Calu3 (cell line): ENCODE measurements around the gene TCP10L. TPM values are rescaled to one million over a fixed set of nuclear protein-coding genes. Genes with fewer than 3 reads are reported as not detected.
A peak's percentile ranks its signal among the peaks of the same experiment; 100 is the strongest.

Experiments
- BruUV-seq: library from RNA; stranded (reverse); fragments of 400-500 nt; replicated peaks from 2 replicates; lab custom pipeline; 2021; lab: Mats Ljungman, UMichigan
- CTCF ChIA-PET: fragments of 300-600 bp; sonication (Branson Sonifier 250); formaldehyde crosslinking; loops from one replicate; lab custom pipeline; 2022; ENCODE audit warnings: antibody characterized with exemption; lab: Charles Lee
- DNase-seq: peaks from one replicate; pipeline ENCODE4 v3.0.0; 2022
- H3K27ac Mint-ChIP-seq: one replicate; pipeline ENCODE4 v1.8.0; 2022; ENCODE audit warnings: mixed read lengths; ENCODE audit not compliant: unreplicated experiment
- H3K27me3 Mint-ChIP-seq: one replicate; pipeline ENCODE4 v1.8.0; 2022; ENCODE audit warnings: mixed read lengths; ENCODE audit not compliant: unreplicated experiment
- H3K36me3 Mint-ChIP-seq: one replicate; pipeline ENCODE4 v1.8.0; 2022; ENCODE audit warnings: mild to moderate bottlenecking, moderate library complexity, mixed read lengths; ENCODE audit not compliant: insufficient read depth, unreplicated experiment
- H3K4me1 Mint-ChIP-seq: one replicate; pipeline ENCODE4 v1.8.0; 2022; ENCODE audit warnings: mild to moderate bottlenecking, low read depth, mixed read lengths; ENCODE audit not compliant: unreplicated experiment
- H3K4me3 Mint-ChIP-seq: one replicate; pipeline ENCODE4 v1.8.0; 2022; ENCODE audit warnings: mild to moderate bottlenecking, low read depth, moderate library complexity, mixed read lengths; ENCODE audit not compliant: unreplicated experiment
- H3K9me3 Mint-ChIP-seq: one replicate; pipeline ENCODE4 v1.8.0; 2022; ENCODE audit warnings: low read depth, mixed read lengths; ENCODE audit not compliant: unreplicated experiment
- intact Hi-C: fragments of 100-400 bp; cut with micrococcal nuclease; formaldehyde crosslinking; loops from one replicate; pipeline ENCODE4 v1.10.0; 2022; ENCODE audit not compliant: unreplicated experiment
- total RNA-seq: library from RNA; stranded (reverse); gene quantifications from 2 replicates; pipeline ENCODE4 v1.2.3, GENCODE V29; 2022
- TF ChIP-seq, protein P1 (sequence below): fragments of 200-600 bp; IDR thresholded peaks from one replicate; pipeline ENCODE4 v1.8.0; 2022; ENCODE audit warnings: antibody characterized with exemption; ENCODE audit not compliant: unreplicated experiment

The TCP10L gene
- total RNA-seq, 1 experiment from 2014 or later, result not detected

DNA sequence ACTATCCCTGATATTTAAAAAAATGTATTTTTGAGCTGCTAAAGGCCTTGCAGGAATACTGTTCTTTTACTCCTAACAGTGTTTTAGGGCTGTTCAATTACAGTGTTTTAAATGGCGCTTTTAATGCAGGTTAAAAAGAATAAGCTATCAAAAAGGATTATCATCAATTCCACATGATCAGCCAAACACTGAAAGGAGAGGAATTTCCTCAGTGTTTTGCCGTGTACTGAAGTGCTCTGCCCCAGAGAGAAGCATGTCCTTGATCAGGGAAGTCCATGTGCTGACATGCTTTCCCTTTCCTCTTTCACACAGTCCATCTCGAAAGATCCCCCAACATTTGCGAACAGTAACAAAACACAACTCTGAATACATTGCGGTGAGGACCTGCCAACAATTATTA is 23.5 kb upstream of the TCP10L start:
- DNase-seq, result no peak
- H3K4me3 Mint-ChIP-seq, result no peak overlapping the region
- CTCF ChIA-PET, result interaction anchor here (0.7 kb wide), 1 partner anchor 27 kb away, joined by 3 read pairs; no protein-coding TSS in a partner anchor
- H3K36me3 Mint-ChIP-seq, result peaks cover 37% of the 10 kb centered on the region
- no peaks in the 10 kb centered on the region for H3K9me3 Mint-ChIP-seq
- BruUV-seq, result no TSS peak
- H3K4me1 Mint-ChIP-seq, result no peaks in the 10 kb centered on the region
- no peaks in the 10 kb centered on the region for H3K27me3 Mint-ChIP-seq
- intact Hi-C loops, result no loop called here
- no peak overlapping the region for H3K27ac Mint-ChIP-seq
- TF ChIP-seq, protein P1, sequence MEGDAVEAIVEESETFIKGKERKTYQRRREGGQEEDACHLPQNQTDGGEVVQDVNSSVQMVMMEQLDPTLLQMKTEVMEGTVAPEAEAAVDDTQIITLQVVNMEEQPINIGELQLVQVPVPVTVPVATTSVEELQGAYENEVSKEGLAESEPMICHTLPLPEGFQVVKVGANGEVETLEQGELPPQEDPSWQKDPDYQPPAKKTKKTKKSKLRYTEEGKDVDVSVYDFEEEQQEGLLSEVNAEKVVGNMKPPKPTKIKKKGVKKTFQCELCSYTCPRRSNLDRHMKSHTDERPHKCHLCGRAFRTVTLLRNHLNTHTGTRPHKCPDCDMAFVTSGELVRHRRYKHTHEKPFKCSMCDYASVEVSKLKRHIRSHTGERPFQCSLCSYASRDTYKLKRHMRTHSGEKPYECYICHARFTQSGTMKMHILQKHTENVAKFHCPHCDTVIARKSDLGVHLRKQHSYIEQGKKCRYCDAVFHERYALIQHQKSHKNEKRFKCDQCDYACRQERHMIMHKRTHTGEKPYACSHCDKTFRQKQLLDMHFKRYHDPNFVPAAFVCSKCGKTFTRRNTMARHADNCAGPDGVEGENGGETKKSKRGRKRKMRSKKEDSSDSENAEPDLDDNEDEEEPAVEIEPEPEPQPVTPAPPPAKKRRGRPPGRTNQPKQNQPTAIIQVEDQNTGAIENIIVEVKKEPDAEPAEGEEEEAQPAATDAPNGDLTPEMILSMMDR, result no peak

GRCh38 chr21:32605469-32605868 is 20.1 kb upstream of the TCP10L start:
- DNase-seq, result no peak
- Mint-ChIP-seq H3K36me3 (peaks cover 21% of the 10 kb centered on the region), H3K27me3 (no peaks in the 10 kb centered on the region), H3K4me1 (no peaks in the 10 kb centered on the region), H3K9me3 (no peaks in the 10 kb centered on the region), H3K4me3 (no peak overlapping the region), H3K27ac (no peak overlapping the region)
- intact Hi-C loops, result no loop called here
- no TSS peak for BruUV-seq
- CTCF ChIA-PET, result interaction anchor here (0.6 kb wide), 1 partner anchor 498 kb away, joined by 3 read pairs; no protein-coding TSS in a partner anchor
- TF ChIP-seq, protein P1, result no peak

DNA sequence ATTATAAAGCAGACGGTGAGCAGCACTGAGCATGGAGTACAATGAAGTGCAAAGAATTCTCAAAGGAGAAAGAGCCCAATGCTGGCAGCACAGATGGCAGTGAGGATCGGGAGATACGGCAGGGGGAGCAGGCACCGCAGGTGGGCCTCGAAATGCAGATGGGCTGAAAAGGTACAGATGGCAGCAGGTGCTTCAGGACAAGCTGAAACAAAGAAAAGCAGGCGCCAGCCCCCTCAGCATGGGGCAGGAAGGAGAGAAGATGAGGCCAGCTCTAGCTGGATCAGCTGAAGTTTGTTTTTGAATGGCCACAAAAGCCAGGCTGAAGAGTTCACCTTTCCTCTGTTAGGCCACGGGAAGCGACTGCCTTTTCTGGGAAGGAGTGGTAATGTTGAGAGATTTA is 19.1 kb upstream of the TCP10L start:
- intact Hi-C loops, result no loop called here
- Mint-ChIP-seq H3K4me3 (no peak overlapping the region), H3K27ac (peak overlapping the region; percentile 2), H3K27me3 (no peaks in the 10 kb centered on the region), H3K9me3 (no peaks in the 10 kb centered on the region), H3K36me3 (peaks cover 14% of the 10 kb centered on the region), H3K4me1 (no peaks in the 10 kb centered on the region)
- no peak for DNase-seq
- CTCF ChIA-PET, result no interaction called here
- BruUV-seq, result no TSS peak
- TF ChIP-seq, protein P1, result no peak

DNA sequence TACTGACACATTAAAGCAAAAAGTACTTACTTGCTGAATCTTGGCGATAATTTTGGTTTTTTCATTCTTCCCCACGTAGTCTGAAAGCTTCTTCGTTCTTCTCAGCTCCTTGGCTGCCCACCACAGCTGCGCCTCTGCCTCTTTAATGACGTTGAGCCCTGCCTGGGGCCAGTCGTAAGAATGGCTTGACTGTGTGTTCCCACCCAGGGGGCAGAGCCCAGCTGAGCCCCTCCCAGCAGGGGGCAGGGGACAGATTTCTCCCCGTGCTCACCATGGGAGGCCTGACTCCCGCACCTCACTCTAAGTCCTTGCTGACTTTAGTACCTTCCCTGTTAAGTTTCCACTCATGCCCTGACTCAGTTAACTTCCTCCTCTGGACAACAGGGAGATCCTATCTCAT is 17.8 kb upstream of the TCP10L start:
- no peak for DNase-seq
- Mint-ChIP-seq H3K4me1 (no peaks in the 10 kb centered on the region), H3K9me3 (no peaks in the 10 kb centered on the region), H3K4me3 (no peak overlapping the region), H3K36me3 (peaks cover 13% of the 10 kb centered on the region), H3K27me3 (no peaks in the 10 kb centered on the region), H3K27ac (no peak overlapping the region)
- intact Hi-C loops, result no loop called here
- TF ChIP-seq, protein P1, result no peak
- CTCF ChIA-PET, result no interaction called here
- BruUV-seq, result no TSS peak
